ENCODE results near the gene CDK5.
A peak's percentile ranks its signal among the peaks of the same experiment; 100 is the strongest.
"Not testable (repeated sequence)": the region's sequence is repeated elsewhere in the genome, so short reads cannot be mapped to it uniquely, and the experiment has no call there.

The CDK5 gene

DNA sequence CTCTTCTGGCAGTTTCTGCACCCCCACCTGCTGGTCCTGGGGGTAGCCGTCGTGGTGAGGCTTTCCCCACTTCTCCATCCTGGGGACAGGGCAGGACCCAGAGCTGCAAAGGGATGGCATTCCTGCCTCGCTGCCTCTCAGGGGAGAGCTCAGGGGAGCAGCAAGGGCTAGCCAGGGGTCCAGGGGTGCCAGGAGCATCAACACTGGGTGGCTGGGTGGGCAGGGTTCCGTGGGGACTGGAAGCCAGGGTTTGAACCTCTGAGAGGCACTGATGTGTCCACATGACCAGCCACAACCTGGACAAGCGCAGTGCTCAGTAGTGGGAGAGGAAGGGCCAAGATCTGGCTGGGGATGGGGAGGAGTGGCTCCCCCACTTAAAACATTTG lies 23.8 kb downstream of the CDK5 start:
- DNase-seq (ENCODE audit: low spot score) = no peak

DNA sequence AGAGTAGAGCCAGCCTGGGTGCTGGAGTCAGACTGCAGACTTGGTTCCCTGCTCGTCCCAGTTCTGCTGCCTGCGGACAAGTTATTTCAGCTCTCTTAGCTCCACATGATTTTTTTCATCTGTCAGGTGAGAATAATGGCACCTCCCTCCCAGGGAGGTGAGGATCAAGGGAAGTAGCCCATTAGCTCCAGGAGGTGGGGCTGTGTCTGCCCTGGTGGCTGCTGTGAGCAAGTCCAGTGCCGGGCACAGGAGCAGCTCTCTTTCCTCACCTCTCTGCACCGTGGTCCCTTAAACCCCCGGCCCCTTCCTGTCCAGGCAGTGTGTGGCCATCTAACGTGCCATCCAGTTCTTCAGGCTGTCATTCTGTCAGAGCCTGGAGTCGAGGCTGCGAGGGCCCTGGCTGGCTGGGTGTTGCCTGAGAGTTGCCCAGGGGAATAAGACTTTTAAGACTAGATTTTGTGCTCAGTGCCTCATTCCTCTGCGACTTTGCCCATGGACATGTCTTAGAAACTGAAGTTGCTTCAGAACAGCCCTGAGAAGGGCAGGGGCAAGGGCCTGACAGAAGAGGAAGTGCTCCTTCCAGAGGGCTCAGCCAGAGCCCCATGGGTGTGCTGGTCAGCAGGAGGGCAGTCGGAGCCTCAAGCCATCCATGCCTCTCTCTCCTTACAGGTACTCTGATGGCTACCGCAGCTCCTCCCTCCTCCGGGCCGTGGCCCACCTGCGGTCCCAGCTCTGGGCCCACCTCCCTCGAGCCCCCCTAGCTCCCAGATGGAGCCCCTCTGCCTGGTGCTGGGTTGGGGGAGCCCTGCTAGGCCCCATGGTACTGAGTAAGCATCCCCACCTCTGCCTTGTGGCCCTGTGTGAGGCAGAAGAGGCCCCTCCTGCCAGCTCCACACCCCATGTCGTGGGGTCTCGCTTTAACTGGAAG lies 24.5 kb downstream of the CDK5 start:
- no peak for DNase-seq (ENCODE audit: low spot score)

DNA sequence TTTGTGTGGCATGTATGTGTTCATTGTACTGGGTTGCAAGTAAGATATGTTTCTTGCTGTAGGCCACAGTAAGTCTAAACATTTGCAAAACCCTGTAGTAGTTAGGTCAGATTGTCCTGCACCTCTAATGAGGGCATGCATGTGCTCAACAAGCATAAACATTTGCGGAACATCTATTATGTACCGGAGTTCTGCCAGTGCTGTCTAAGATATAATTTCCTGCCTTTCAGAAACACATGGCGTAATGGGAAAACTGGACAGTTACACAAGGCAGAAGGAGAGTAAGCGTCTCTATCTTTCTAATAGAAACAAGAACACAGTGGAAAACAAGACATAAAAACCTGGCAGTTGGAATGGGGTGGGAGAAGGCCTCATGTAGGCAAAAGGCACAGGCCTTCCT lies 26.7 kb downstream of the CDK5 start:
- no peak for DNase-seq (ENCODE audit: low spot score)

DNA sequence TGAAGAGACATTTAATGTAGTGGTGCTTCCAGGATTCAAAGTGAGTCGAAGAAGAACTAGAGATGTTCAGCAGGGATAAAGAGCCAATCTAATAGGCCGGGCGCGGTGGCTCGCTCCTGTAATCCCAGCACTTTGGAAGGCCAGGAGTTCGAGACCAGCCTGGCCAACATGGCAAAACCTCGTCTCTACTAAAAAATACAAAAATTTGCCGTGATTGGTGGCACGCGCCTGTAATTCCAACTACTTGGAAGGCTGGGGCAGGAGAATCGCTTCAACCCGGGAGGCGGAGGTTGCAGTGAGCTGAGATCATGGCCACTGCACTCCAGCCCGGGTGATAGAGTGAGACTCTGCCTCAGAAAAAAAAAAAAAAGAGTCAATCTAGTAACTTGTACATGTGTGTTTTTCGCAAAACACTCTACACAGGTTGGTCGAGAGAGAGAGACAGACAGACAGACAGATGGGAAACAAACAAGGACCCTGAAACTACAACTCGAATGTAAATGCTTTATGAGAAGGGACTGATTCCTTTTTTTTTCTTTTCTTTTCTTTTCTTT lies 28.7 kb downstream of the CDK5 start:
- DNase-seq (ENCODE audit: low spot score) = no peak

DNA sequence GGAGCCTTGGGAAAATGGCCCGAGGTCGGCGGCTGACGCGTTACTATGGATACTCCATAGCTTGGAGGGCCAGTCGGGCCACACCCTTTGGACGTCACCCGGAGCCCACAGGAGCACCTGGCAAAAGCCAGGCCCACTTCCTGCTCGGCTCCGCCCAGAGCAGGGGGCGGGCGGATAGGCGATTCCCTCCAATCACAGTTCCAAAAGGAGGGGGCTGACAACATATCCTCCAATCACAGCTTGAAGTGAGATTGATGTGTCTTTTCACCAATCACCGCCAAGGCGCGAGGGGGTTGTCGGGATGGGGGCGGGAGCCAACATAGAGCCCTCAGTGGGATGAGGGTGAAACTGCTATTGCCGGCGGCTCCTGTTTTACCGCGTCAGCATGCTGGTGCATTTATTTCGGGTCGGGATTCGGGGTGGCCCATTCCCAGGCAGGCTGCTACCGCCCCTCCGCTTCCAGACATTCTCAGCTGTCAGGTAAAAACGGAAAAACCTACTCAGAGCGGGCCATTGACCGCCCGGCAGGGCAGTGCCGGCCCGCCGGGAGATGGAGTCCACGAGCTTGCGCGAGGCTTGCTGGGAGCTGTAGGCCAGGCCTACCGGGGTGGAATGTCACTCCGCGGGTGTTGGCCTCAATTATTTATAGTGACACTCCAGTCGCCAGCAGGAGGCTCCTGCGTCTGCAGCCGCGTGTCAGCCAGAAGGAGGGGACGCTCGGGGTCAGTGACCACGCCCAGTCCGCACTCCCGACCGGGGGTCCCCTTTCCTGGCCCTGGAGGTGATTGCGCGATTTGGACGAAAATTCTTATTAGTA lies 29.4 kb downstream of the CDK5 start, which contains the start of gene ABCB8:
Gene ABCB8 (plus strand): TSS at position 320 of the 817 bp plus-strand sequence. CDS start 66 bp downstream, at position 386.
- peak; percentile 100 for DNase-seq (ENCODE audit: low spot score)

DNA sequence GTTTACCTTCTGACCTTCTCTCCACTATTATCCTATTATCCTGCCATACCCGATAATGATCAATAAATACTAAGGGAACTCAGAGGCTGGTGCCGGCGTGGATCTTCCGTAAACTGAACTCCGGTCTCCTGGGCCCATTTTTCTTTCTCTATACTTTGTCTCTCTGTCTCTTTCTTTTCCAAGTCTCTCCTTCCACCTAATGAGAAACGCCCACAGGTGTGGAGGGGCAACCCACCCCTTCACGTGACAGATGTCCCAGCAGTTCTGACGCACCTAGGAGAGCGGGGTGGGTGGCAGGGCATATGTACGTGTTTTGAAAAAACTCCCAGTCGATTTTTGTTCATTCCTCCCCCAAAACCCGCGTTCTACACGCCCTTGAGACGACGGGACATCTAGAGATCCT lies 30.0 kb downstream of the CDK5 start:
- DNase-seq (ENCODE audit: low spot score) = not testable (repeated sequence)

DNA sequence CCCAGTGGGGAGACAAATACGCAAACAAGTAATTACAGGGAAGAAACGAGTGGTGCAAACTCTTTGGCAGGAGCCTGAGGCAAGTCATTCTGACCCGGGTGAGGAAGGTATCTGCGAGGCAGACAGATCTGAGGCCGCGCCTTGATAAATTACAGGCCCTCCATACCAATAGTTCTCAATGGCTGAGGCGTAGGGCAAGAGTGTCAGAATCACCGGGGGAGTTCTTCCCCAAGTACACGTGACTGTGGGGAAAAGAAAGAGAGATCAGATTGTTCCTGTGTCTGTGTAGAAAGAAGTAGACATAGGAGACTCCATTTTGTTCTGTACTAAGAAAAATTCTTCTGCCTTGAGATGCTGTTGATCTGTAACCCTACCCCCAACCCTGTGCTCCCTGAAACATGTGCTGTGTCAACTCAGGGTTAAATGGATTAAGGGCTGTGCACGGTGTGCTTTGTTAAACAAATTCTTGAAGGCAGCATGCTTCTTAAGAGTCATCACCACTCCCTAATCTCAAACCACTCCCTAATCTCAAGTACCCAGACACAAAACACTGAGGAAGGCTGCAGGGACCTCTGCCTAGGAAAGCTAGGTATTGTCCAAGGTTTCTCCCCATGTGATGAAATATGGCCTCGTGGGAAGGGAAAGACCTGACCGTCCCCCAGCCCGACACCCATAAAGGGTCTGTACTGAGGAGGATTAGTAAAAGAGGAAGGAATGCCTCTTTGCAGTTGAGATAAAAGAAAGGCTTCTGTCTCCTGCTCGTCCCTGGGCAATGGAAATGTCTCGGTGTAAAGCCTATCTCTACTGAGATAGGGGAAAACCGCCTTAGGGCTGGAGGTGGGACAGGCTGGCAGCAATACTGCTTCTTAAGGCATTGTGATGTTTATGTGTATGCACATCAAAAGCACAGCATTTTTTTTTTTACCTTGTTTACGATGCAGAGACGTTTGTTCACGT lies 30.6 kb downstream of the CDK5 start:
- DNase-seq (ENCODE audit: low spot score) = not testable (repeated sequence)

DNA sequence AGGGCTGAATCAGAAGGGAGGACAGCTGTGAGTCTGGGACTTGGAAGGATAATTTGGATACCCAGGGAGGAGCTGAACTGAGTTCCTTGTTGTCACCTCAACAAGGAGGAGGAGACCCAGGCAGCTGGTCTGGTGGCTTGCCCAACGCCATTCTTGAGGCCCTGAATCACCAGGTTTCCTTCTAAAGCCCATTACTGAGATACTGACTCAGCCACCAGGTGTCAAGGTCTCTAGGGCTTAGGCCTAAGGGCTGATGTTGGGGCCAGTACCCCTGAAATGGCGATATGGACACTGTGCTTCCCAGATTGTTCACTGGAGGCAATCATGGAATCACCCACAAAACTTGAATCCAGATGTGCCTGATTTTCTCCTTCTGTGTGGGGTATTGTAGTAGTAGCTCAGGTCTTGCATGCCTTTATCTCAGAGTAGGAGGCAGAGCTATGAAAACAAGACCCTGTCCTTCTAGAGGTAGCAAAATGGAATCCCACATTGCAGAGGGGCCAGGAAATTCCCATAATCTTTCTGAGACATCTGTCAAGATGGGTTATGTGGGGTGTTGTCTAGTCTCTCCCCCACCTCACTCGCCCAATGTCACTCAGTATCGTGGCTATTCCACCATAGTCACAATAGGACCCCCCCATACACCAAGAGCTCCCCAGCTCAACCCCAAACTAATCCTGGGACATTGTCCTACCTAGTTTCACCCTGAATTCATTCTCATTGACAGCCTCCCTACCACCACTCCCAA lies 31.6 kb downstream of the CDK5 start:
- DNase-seq (ENCODE audit: low spot score) = peak; percentile 45

DNA sequence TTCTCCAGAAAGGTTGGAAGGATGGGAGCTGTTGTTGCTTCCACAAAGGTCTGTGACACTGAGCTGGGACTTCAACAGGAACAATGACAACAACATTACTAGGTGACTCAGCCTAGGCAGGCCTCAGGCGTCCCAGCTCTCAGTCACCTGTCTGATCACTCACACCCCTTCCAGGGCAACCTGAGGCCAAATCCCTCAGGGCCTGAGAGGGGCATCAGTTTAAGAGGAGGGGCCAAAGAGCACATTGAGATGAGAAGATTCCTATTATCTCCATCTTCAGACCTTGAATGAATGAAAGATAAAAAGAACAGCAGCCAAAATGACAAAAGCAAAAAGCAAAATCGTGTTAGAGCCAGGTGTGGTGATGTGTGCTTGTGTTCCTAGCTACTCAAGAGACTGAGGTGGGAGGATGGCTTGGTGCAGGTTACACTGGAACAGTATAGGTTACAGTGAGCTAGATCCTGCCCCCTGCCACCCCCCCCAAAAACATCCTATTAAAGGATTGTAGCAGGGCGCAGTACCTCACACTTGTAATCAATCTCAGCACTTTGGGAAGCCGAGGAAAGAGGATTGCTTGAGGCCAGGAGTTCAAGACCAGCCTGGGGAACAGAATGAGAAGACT lies 33.2 kb downstream of the CDK5 start, which contains the start of gene ATG9B:
Gene ATG9B (minus strand): TSS at position 60 of the 622 bp plus-strand sequence. CDS start 71 bp downstream, outside the sequence.
- DNase-seq (ENCODE audit: low spot score) = no peak

DNA sequence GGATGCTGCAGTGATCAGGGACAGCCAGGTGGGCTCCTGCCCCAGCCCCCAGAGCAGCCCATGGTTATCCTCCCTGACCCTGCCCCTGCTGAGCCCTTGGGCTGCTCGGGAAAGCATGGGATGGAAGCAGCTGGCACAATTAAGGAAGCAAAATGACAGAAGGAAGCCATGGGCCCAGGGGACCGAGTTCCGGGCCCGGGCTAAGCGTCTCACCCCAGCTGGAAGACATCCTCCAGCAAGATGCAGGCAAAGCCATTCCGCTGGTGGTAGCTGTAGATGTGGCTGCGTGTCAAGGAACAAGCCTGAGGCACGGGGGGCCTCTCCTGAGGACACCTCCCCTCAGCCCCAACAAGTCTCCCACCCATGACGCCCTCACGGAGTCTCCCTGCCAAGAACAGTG lies 34.5 kb downstream of the CDK5 start:
- no peak for DNase-seq (ENCODE audit: low spot score)

DNA sequence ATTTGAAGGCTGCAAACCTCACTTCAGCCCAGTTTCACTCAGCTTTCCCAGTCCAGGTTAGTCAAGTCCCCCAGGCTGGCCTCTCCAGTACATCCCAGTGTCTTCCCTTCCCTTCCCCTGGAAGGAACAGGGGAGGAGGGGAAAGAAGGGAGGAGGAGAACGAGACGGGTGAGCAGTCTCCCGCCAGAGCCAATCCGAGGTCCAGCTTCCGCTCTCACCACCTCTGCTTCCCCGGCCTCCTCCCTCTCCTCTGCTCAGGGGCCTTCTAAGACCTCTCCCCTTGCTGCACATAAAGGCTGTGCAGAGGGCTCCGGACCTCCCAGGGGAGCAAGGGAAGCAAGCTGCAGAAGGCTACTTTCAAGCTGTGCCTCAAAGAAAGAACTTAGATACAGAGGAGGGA lies 37.5 kb downstream of the CDK5 start:
- no peak for DNase-seq (ENCODE audit: low spot score)

DNA sequence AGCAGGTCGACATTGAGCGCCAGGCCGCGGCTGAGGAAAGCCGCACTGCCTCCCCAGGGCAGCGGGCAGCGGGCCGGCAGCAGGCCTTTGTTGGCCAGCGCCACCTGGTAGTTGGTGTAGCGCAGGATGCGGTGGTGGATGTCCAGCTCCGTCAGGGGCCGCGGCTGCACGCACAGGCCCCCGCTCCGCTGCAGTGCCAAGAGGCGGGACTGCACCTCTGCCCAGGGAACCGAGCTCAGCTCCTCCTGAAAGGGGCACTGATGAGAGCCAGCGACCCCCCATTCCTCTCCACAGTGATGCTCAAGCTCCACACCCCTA lies 38.6 kb downstream of the CDK5 start:
- DNase-seq (ENCODE audit: low spot score) = no peak

DNA sequence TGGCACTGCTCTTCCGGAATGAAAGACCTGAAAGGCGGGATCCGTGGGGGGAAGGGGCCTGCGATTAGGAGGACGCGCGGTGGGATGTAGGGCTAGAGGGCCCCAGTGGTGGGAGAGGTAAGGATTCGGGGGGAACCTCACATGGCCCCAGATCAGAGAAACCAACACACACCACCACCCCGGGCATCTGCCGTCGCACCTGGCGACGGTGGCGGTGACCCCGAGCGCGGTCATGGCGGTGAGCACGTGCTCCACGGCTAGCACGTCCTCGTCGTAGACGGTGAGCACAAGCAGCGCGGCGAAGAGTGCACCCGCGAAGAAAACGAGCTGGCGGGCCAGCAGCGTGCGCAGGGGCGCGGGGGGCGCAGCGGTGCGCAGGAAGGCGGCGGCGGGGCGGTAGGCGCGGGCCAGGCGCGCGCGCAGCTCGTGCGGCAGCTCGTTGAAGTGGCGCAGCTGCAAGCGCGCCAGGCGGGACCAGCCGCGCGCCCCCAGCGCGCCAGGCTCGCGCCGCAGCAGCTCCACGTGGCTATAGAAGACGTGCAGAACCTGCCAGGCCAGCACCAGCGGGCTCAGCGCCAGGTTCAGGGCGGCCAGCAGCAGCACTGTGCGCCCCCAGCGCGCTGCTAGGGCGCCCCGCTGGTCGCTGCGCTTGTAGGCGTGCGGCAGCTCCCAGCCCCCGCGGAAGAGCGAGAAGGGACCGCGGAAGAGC lies 39.1 kb downstream of the CDK5 start:
- no peak for DNase-seq (ENCODE audit: low spot score)

DNA sequence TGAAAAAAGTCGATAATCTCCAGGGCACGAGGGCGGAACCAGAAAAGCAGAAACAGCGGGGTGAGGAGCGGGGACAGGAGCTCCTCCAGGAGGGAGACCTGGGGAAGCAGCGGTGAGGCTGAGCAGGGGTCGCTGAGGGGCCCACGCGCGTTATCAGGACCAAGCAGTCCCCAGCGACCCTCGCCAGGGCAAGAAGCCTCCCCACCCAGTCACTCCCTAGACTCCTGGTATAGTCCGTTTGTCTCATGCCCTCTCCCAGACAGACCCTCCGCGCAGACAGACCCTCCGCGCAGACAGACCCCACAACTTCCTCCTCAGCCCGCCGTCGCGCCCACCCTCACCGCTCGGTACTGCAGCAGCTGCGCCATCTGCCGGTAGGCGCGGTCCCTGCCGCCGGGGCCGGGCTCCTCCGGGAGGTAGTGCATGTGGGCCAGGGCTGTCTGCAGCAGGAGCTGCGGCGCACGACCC lies 39.7 kb downstream of the CDK5 start:
- peak; percentile 71 for DNase-seq (ENCODE audit: low spot score)

DNA sequence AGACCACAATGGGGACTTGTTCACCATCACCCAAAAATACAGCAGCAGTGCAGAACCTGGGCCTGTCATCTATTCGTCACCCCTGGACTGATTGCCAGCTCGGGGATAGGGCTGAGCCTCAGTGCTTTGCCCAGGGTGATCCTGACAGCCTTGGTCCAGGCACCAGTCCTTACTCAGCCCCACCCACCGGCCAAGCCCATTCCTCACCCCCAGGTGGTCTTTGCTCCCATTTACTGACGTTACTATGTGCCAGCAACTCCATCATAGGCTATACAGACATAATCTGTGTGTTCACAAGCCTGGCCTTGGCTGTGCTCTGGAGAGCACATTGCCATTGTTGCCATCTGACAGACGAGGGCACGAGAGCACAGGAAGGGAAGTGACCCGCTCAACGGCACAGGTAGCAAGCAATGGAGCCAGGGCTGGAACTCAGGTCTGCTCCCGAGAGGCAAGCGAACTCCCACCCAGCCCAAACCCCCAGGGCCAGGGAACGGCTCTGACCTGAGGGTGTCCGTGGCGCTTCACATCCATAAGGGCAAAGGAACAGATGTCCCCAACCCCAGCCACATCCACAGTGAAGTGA lies 40.2 kb downstream of the CDK5 start:
- DNase-seq (ENCODE audit: low spot score) = no peak

DNA sequence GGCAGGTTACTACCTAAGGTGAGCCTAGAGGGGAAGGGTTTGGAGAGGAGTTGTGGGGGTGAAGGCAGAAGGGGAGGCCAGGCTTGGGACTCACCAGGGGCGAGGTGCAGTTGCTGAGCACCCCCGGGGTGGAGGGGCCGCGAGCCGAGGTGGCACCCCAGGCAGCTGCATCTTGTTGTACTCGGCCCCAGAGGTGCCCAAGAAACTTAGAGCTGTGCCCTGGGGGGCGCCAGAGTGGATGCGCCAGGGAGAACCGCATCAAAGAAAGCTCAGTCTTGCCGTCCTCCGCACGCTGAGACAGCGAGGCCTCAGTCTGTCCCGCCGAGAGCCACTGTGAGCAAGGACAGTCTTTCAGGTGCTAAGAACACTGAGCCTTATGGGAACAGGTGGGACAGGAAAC lies 40.8 kb downstream of the CDK5 start:
- DNase-seq (ENCODE audit: low spot score) = no peak

DNA sequence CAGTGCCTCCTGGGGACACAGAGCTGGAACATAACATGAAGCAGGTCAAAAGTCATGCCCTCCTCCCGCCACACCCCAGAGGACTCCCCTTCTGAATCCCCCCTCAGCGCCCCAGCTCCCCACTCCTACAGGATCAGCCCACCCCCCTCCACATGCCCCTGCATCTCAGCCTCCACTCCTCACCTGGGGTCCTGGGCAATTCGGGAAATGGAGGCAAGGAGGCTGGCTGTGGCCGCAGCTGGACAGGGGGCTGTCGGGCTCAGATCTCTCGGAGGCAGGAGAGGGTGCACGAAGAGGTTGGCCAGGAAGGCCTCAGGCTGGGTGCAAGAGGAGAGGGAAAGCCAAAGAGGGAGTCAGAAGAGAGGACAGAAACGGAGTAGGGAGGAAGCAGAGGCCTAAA lies 41.2 kb downstream of the CDK5 start:
- DNase-seq (ENCODE audit: low spot score) = no peak

DNA sequence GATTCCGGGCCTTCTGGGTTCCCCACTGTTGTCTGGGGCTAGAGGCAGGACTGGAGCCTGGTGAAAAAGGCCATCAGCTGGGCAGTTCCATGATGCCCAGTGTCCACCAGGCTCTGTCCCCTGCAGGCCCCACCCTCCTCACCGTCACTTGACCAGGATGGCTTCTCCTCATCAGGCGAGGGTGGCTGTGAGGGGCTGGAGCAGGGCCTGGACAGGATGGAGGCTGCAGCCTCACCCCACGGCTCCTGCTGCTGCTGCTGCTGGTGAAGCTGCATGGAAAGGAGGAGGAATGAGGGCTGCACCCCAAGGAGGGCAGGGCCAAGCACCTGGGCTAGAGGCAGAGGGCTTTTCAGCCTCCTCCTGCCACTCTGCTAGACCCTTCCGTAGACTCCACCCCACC lies 41.7 kb downstream of the CDK5 start:
- DNase-seq (ENCODE audit: low spot score) = no peak

DNA sequence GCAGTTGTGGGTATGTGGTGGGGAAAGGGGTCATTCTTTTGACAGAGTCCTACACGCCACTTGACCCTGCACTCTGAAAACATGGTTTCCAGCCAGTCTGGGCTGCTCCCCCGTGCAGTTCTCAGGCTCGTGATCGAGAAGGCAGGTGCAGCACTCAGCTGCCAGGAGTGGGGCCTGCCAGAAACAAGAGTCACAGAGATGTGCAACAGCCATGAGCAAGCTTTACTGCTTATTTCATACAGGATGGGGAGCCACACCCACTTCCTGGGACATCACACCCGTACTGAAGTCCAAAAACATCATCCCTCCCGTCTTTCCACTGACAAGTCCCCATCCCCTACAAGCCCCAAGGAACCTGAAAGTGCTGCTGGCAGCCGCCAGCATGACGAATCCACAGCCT lies 42.7 kb downstream of the CDK5 start:
- DNase-seq (ENCODE audit: low spot score) = no peak
